Activated CD4-positive, alpha-beta T cell treated with anti-CD3 and anti-CD28 coated beads, Interleukin-2, amount 50 U/mL, for 24 hours (primary cell): Measurements from ENCODE around the gene ZBTB32.
"Not testable (repeated sequence)": the region's sequence is repeated elsewhere in the genome, so short reads cannot be mapped to it uniquely, and the experiment has no call there.

Experiments
- DNase-seq, 2 donors: peaks; one replicate each; pipeline ENCODE4 v3.0.0-alpha.2; 2020; ENCODE audit warnings: low read depth in 1 of 2, low spot score in 1 of 2

Gene ZBTB32

DNA sequence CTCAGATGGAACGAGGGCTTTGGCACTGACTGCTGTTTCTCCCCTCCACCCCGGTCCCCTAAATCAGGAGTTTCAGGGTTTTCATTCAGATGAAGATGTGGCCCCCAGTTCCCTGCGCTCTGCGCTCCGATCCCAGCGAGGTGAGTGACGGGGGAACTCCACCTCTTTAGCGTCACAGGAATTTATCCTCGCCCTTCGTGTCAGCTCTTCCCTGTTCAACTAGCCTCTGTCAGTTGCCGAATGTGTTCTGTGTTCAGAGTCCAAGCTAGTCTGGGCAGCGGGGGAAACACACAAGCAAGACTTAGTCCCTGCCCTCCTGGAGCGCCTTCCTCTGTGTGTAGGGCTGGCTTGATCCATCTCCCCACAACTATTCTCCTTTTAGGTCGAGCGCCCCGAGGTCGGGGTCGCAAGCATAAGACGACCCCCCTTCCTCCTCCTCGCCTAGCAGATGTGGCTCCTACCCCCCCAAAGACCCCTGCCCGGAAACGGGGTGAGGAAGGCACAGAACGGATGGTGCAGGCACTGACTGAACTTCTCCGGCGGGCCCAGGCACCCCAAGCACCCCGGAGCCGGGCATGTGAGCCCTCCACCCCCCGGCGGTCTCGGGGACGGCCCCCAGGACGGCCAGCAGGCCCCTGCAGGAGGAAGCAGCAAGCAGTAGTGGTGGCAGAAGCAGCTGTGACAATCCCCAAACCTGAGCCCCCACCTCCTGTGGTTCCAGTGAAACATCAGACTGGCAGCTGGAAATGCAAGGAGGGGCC lies 15.2 kb downstream of the ZBTB32 start:
- DNase-seq = no peak

DNA sequence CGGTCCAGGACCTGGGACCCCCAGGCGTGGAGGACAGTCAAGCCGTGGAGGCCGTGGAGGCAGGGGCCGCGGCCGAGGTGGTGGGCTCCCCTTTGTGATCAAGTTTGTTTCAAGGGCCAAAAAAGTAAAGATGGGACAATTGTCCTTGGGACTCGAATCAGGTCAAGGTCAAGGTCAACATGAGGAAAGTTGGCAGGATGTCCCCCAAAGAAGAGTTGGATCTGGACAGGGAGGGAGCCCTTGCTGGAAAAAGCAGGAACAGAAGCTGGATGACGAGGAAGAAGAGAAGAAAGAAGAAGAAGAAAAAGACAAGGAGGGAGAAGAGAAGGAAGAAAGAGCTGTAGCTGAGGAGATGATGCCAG lies 15.8 kb downstream of the ZBTB32 start:
- DNase-seq = no peak

DNA sequence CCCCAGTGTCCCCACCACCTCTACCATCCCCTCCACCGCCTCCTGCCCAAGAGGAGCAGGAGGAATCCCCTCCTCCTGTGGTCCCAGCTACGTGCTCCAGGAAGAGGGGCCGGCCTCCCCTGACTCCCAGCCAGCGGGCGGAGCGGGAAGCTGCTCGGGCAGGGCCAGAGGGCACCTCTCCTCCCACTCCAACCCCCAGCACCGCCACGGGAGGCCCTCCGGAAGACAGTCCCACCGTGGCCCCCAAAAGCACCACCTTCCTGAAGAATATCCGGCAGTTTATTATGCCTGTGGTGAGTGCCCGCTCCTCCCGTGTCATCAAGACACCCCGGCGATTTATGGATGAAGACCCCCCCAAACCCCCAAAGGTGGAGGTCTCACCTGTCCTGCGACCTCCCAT lies 16.3 kb downstream of the ZBTB32 start:
- no peak for DNase-seq

- no peak for DNase-seq
These were observed 17.0 kb downstream of the ZBTB32 start for GRCh38 chr19:35721374-35721773.

DNA sequence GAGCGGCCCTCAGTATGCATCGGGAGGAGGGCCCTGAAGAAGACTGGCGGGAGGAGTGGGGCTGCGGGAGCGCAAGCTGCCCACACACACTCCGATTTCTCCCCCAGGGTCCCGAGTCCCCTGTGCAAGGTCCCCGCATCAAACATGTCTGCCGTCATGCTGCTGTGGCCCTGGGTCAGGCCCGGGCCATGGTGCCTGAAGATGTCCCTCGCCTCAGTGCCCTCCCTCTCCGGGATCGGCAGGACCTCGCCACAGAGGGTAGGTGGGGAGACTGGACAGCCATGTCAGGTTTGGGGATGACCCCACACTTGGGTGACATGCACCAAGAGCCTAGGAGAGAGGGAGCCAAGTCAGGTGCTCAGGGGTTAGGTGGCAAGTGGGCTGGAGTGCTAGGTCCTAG lies 18.1 kb downstream of the ZBTB32 start:
- no peak for DNase-seq

DNA sequence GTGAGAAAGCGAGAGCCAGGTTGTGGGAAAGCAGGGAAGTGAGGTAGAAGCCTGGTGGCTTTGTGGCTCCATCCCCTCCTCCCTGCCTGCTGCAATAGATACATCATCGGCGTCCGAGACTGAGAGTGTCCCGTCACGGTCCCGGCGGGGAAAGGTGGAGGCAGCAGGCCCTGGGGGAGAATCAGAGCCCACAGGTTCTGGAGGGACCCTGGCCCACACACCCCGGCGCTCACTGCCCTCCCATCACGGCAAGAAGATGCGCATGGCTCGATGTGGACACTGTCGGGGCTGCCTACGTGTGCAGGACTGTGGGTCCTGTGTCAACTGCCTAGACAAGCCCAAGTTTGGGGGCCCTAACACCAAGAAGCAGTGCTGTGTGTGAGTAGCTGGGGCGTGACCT lies 18.5 kb downstream of the ZBTB32 start:
- no peak for DNase-seq

GRCh38 chr19:35723671-35724070 lies 19.3 kb downstream of the ZBTB32 start:
- DNase-seq = no peak

- DNase-seq = not testable (repeated sequence)
These were observed 19.8 kb downstream of the ZBTB32 start for GRCh38 chr19:35724132-35724531.

DNA sequence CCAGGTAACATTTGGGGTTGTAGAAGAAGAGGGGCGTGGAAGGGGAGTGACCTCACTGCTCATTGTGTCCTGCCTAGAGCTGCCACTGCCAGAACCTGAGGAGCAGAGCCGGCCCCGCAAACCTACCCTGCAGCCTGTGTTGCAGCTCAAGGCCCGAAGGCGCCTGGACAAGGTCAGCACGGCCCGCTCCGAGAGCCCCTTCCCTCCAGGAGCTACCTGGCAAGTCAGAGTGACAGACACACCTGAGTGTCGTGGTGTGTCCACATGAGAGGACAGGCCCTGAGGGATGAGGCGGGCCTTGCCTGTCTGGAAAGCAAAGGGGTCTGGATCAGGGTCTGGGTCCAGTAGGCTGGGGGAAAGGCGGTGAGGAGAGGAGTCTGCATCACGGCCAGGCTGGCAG lies 20.2 kb downstream of the ZBTB32 start:
- no peak for DNase-seq

- DNase-seq = no peak
These were observed 21.0 kb downstream of the ZBTB32 start for GRCh38 chr19:35725216-35725861.

DNA sequence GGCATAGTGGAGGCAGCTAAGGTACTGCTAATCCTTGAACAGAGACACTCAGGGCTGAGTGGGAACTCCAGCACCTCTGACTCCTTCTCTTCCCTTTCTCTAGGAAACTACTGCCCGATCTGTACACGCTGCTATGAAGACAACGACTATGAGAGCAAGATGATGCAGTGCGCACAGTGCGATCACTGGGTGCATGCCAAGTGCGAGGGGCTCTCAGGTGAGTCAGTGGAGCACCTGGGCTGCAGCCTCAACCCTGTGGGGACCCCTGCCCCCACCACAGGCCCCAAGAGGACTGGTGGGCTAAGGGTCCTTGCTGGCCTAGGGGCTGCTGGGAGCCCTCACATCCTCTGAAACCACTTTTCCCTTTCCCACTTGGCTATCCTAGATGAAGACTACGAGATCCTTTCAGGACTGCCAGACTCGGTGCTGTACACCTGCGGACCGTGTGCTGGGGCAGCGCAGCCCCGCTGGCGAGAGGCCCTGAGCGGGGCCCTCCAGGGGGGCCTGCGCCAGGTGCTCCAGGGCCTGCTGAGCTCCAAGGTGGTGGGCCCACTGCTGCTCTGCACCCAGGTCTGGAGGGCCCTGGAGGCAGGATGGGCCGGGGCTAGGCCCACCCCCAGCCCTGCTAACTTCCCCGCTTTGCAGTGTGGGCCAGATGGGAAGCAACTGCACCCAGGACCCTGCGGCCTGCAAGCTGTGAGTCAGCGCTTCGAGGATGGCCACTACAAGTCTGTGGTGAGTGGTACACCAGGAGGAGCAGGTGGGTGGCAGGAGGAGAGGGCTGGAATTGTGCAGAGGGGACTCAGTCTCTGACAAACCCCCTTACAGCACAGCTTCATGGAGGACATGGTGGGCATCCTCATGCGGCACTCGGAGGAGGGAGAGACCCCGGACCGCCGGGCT lies 22.9 kb downstream of the ZBTB32 start:
- no peak for DNase-seq

- DNase-seq = no peak
These were observed 23.8 kb downstream of the ZBTB32 start for GRCh38 chr19:35727956-35728706.

- DNase-seq = no peak
These were observed 24.7 kb downstream of the ZBTB32 start for GRCh38 chr19:35729021-35729420.

GRCh38 chr19:35729763-35730162 lies 25.4 kb downstream of the ZBTB32 start:
- DNase-seq = no peak

- no peak for DNase-seq
These were observed 26.0 kb downstream of the ZBTB32 start for GRCh38 chr19:35730326-35730725.

DNA sequence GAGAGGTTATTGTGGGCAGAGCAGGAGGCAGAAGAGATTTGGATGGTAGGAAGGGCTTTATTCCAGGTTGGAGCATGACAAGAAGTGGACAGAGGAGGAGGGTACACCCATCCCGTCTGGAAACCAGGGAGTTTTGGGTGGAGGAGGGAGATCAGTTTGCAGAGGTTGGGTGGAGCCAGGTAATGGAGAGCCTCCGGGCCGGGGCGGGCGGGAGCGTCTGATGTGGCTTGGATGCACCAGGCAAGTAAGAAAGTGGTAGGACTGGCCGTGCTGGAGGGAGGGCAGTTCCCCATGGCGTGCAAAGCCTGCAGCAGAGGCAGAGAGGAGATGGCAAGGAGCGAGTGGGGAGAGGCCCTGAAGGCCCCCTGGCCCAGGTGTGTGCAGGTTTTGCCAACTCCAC lies 27.0 kb downstream of the ZBTB32 start:
- DNase-seq = no peak

DNA sequence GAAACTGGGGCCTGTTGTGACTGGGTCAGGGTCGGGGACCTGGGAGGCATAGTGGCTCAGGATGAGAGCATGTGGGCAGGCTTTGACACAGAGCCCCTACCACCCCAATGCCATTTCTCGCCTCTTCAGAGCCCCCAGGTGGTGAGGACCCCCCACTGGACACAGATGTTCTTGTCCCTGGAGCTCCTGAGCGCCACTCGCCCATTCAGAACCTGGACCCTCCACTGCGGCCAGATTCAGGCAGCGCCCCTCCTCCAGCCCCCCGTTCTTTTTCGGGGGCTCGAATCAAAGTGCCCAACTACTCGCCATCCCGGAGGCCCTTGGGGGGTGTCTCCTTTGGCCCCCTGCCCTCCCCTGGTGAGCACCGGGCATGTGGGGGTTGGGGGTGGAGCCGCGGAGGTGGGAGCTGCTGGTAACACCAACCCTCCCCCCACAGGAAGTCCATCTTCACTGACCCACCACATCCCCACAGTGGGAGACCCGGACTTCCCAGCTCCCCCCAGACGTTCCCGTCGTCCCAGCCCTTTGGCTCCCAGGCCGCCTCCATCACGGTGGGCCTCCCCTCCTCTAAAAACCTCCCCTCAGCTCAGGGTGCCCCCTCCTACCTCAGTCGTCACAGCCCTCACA lies 27.5 kb downstream of the ZBTB32 start:
- DNase-seq = no peak

GRCh38 chr19:35732540-35733179 lies 28.3 kb downstream of the ZBTB32 start:
- DNase-seq = no peak

DNA sequence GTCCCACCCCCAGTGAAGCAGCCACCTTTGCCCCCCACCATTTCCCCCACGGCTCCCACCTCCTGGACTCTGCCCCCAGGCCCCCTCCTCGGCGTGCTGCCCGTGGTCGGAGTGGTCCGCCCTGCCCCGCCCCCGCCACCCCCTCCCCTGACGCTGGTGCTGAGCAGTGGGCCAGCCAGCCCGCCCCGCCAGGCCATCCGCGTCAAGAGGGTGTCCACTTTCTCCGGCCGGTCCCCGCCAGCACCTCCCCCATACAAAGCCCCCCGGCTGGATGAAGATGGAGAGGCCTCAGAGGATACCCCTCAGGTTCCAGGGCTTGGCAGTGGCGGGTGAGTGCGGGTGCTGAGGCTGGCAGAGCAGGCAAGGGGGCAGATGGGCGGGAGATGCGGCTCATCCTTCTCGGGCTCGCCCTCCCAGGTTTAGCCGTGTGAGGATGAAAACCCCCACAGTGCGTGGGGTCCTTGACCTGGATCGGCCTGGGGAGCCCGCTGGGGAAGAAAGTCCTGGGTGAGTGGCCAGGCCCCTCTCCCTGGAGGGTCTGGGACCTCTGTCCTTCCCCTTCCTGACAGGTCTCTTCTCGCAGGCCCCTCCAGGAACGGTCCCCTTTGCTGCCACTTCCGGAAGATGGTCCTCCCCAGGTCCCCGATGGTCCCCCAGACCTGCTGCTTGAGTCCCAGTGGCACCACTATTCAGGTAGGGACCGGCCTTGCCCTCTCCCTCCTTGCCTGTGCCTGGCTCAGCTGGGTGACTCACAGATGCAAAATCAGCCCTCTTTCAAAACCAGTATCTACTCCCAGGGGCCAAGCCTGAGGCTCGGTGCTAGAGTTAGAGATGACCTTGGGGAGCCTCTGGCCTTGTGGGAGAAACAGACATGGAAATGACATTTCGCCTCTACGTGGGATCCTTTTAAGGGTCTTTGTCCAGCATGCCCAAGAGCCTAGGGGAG lies 29.1 kb downstream of the ZBTB32 start:
- DNase-seq = no peak
